Hypothalamus (tissue), 51 donors: ENCODE measurements around the gene BNIPL.

Experiments used
- DNase-seq, 51 donors: peaks; one replicate each; lab custom pipeline; 2025; lab: John Stamatoyannopoulos, UW

BNIPL gene

DNA sequence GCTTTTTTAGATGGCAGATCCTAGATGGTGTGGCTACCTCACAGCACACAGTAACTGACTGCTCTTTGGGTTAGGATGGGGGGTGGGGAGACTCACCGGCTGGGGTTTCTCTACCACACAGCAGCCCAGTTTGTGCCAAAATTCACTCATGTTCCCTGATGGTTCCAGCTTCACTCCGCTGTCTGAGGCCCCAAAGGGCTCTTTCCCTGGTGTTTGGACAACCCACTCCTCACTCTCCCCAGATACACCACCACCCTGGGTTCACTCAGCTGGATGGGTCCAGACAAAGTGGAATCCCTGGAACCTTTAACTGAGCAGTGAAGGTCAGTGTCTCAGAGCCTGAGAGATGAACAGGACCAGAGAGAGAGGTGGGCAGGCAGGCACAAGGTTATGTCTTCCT lies 19.2 kb downstream of the BNIPL start:
- no peak for DNase-seq

DNA sequence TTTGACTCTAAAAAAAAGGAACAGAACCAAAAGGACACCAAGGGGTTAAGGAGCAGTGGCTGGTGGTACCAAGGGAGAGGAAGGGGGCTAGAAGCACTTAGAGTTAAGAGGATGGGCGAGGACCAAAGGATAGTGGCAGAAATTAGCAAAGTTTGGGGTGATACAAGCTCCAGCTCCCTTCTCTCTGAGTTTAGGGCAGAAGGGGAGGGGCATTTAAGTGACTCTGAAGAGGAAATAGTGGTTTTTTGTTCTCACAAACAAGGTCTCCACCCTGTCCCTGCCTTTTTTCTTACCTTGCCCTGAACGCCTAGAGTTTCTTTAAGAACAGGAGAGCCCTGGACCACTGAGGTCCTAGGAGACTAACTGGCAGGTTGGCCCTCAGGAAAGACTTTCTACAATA lies 19.8 kb downstream of the BNIPL start:
- no peak for DNase-seq

DNA sequence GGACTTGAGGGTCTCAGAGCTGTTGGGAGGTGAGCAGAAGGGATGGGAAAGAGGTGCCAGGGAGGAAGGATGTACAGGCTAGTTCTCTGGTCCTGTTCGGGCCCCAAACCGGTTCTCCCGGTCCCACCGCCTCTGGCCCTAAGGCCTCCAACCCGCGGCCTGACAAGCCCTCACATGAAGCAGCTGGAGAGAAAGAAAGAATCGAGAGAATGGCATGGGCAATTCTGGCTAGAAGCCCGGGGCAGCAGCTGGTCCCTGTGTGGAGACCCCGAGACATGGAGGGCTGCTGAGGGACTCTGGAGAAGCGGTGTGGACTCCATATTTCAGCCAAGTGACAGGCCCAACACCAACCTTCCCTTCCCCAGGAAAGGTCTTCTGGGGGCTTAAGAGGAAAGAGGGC lies 22.3 kb downstream of the BNIPL start:
- DNase-seq: peak in 25 of 51 donors; percentile 6 to 57 (median 21)

DNA sequence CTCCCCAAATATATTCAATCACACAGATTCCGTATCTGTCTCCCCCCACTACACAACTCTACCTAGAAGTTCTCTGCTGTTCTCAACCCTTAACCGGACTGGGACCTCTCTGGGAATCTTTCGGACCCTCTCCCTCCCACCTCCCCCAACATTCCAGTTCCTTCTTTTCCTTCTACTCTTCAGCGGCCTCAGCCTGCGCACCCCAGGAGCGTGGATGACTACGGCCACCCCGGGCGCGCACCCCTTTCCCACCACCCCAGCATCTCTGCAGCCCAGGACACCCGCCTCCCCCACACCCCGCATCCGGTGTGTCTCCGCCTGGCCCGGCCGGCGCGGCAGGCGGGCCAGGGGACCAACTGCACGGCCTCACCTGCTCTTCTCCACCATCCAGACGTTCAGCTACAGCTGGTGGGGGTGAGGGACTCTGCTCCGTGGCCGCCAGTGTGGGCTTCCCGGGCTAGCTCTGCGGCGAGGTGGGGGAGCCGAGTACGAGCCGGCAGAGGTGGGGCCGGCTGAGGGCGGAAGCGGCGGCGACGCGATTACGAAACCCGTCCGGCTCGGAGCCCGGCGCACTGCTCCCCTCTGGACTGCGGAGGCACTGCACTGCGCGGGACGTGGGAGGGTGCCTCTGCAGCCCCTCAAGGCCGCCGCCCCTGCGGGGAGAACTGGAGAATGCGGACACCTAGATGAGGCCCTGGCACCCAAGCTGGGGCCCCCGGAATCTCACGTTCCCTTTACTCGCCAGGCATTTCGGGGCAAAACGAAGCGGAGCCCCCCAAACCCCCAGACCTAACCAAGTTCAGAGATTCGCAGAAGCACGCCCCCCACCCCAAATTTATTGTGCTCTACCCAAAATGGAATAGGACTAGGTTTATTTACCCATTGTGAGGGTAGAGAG lies 23.0 kb downstream of the BNIPL start, which contains the start of gene CDC42SE1:
Gene CDC42SE1, minus strand, starts transcription at position 514 of the 898 bp plus-strand sequence. CDS start 3,892 bp downstream, outside the sequence.
- DNase-seq: peak in 50 of 51 donors; percentile 20 to 92 (median 68)

DNA sequence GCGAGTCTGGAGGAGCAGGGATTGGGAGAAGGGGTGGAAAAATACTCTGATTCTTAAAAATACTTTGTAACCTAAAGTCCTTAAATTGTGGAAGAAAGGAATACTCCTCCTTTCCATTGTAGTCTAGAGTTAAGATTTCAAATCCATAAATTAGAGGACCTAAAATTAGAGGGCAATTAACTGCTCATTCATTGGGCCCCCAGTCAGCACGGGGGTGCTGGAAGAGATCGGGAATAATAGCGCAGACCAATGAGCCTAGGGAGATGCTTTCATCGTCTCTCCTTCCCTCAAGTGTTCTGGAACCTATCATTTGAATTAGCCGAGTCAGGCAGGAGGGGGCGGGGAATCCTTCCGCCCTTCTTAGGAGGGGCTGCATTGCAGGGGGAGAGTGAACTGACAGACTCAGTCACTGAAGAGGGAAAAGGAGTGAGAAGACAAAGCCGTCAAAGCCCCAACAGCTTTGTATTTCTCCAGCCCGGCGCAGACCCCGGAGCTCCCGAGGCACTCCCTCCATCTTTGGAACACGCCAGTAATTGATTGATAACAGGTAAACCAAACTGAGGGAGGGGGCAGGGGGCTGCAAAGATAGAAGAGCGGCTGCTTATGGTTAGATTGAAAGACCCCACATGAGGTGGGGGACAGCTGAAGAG lies 23.7 kb downstream of the BNIPL start, which contains the start of gene MLLT11:
Gene MLLT11, plus strand, starts transcription at position 391 of the 650 bp plus-strand sequence. CDS start 6,828 bp downstream, outside the sequence.
- peak in 46 of 51 donors; percentile 10 to 79 (median 46) for DNase-seq

DNA sequence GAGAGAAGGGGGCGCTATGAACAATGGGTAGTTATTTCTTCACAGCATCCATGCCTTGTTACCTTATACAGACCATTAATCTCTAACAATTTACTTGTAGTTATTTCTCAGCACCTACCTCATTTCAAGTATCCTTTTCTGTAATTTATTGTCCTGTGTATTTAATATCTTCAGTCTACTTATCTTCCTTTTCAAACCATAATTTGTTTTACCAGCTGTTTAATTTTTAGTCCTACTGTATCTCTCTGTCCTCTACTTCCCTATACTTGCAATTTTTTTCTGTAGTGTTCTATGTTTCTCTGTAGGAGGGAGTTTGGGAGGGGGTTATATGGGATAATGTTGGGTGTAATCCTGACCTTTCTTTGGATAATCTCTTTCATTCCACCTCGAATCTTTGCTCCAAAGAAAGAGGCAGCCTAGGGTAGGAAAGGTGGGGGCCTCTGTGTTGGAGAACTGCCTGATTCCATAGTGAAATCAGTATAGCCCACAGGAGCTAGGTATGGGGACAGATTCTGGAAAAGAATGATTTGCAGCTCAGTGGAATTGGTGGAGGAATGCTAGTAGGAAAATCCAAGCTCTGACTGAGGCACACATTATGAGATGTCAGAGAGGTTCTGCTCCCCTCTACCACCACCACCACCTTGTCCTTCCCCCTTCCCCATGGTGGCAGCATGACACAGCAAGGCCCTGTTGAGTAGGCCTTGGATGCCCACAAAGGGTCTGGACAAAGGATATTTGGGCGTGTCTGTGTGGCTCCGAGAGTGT lies 24.5 kb downstream of the BNIPL start:
- DNase-seq: peak in 8 of 51 donors; percentile 4 to 40 (median 12)

DNA sequence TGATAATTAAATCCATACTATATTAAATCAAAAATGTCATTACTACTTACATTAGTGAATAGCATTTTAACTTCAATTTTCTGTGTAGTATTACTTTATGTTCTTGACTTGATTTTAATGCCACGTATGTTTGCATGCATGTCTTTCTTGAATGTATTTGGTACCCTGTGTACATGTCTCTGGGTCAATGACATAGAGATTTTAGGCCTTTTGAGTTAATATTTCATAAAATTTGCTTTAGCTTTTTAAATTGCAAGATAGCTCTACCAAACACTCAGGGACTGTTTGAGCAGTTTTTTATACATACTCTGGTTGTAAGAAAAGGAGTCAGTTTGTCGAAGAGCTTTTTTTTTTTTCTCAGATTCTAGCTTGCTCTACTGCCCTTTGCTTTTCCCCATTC lies 25.3 kb downstream of the BNIPL start:
- DNase-seq: no peak

DNA sequence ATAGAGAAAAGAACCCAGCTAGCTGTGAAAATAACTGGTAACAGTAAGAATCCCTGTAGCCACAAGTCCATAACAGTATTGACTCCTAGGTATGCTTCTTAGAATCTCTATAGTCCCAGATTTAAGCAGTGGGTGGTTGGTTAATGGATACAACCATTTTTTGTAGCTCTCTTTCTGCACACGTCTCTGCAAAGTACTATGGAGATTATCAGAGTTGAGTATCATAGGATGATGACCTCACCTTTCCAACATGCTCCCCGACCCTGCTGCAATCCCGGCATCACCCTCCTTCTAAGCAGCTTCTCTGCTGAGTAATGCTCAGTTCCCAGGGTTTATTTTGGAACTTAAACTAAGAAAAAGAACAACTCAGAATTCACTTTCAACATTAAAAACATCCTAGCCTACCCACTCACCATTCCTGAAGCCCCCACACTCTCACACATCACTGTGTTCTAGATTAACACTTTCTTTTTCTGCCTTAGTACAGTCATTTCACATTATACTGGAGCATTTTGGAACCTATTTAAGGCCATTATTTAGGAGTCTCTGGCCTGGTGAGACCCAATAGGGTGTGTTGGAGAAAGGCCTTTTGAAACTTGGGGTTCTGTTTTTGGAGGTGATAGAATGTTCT lies 26.5 kb downstream of the BNIPL start:
- DNase-seq: peak in 1 of 51 donors; percentile 16

DNA sequence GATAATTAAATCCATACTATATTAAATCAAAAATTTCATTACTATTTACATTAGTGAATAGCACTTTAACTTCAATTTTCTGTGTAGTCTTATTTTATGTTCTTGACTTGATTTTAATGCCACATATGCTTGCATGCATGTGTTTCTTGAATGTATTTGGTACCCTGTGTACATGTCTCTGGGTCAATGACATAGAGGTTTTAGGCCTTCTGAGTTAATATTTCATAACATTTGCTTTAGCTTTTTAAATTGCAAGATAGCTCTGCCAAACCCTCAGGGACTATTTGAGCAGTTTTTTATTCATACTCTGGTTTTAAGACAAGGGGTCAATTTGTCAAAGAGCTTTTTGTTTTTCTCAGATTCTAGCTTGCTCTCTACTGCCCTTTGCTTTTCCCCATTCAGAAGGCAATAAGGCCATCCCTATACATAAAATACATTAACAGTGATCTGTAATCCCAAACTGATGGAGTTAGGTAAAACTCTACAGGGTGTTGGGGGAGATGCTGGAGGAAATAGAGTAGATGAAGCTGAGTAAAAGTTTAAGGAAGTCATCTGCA lies 28.8 kb downstream of the BNIPL start:
- DNase-seq: no peak

DNA sequence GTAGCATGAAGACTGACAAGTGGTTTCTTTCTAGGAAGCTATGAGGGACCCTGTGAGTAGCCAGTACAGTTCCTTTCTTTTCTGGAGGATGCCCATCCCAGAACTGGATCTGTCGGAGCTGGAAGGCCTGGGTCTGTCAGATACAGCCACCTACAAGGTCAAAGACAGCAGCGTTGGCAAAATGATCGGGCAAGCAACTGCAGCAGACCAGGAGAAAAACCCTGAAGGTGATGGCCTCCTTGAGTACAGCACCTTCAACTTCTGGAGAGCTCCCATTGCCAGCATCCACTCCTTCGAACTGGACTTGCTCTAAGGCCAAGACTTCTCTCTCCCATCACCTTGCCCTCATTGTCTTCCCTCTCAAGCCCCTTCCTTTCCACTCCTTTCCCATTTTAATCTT lies 30.8 kb downstream of the BNIPL start:
- DNase-seq: no peak

DNA sequence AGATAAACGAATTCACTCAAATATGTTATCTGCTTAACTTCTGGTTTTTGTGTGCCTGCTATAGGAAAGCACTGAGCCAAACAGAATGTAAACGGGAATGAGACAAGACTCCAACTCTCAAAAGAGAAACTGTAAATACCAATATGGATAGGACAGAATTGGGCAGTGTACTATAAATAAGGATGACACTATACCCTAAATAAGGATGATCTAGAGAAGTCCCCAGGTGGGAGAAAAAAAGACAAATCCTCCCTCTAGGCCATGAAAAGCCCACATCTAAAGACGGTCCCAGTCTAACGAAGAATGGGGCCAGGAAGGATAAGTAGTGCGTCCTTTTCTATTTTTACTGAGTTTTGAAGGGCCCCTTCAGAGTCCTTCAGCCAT lies 32.7 kb downstream of the BNIPL start:
- no peak for DNase-seq

DNA sequence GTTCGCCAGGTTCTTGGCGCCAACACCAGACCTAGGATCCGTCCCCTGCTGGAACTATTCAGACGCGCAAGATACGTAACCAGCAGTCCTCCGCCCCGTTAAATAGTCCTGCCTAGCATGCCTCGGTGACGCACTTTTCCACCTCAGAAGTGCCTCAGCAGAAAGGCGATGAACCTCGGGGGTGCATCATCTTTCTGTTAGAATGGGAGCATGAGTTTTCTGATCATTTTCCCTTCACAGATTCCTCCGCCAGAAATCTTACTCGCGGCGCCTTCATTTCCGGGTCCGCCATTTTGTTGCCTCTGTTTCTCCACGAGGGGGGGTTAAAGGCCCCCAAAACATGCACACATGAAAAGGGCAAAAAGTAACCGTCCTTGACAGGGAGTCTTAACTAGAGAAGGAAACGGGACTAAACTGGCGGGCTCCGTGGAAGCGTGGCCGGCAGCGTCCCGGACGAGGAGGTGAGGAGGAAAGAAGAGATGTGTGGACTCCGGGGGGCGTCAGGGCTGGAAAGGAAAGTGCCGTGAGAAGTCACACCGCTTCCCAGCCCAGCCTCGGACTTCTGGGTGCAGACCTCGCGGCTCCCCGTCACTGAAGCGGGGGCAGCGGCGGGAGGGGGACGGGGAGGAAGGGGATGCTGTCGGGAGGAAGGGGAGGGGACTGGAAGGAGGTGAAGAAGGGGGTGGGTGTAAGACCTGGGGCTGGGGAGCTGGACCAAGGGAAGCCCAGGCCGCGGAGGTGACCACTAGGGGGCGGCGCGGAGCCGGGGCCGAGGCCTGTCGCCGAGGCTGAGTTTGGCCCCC lies 34.3 kb downstream of the BNIPL start, which contains the start of gene GABPB2:
Gene GABPB2, plus strand, starts transcription at position 288 of the 803 bp plus-strand sequence. CDS start 17,429 bp downstream, outside the sequence.
- DNase-seq: peak; percentile 60 to 96 (median 86)

DNA sequence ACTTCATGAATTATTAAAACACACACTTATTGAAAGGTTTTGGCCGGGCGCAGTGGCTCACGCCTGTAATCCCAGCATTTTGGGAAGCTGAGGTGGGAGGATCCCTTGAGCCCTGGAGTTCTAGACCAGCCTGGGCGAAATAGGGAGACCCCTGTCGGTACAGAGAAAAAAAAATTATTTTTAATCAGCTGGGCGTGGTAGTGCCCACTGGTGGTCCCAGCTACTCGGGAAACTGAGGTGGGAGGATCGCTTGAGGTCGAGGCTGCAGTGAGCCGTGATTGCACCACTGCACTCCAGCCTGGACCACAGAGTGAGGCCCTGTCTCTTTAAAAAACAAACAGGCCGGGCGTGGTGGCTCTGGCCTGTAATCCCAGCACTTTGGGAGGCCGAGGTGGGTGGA lies 35.8 kb downstream of the BNIPL start:
- DNase-seq: no peak

DNA sequence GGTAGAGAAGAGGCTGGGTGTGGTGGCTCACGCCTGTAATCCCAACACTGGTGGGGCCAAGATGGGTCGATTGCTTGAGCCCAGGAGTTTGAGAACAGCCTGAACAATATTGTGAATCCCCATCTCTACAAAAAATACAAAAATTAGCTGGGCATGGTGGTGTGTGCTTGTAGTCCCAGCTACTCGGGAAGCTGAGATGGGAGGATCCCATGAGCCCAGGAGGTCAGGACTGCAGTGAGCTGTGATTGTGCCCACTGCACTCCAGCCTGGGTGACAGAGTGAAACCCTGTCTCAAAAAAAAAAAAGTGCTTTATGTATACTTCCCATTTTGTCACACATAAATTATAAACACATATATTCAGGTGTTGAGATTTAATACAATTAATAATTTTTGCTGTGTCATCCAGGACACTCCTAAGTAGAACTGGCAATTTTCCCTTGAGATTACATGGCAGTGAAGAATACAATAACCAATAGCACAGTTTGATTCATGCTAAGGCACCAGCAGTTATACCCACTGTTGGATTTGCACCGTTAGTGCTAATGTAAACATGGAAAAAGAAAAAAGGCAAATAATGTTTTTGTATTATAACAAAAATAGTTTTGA lies 49.7 kb downstream of the BNIPL start:
- DNase-seq: no peak
